ENCODE measurements around the gene KLHL3. TPM values are rescaled to one million over a fixed set of nuclear protein-coding genes. Genes with fewer than 3 reads are reported as not detected.

Gene KLHL3
- total RNA-seq, 1 experiment from 2014 or later: 16.9 TPM

DNA sequence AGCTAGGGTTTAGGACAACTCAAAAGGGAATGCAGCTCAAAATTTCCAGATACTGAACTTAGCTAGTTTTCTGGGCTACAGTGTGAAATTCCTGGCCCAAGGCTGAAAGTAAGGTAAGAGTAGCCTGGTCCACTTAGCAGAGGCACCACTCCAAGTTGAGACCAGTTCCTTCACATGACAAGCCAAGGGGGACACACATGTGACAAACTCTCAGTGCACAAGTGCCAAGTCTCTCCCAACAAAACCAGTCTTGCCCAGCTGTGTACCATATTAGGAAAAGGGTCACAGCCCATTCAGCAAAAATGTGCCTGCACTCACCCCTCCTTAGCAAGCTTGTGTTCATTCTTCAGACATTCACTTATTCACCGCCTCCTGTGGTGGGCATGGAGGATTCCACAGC lies 27.8 kb downstream of the KLHL3 start:
- intact Hi-C loops (cut with micrococcal nuclease; ENCODE audit: unreplicated experiment): no loop called here
- CTCF ChIA-PET: no interaction called here
- TF ChIP-seq, protein P1, sequence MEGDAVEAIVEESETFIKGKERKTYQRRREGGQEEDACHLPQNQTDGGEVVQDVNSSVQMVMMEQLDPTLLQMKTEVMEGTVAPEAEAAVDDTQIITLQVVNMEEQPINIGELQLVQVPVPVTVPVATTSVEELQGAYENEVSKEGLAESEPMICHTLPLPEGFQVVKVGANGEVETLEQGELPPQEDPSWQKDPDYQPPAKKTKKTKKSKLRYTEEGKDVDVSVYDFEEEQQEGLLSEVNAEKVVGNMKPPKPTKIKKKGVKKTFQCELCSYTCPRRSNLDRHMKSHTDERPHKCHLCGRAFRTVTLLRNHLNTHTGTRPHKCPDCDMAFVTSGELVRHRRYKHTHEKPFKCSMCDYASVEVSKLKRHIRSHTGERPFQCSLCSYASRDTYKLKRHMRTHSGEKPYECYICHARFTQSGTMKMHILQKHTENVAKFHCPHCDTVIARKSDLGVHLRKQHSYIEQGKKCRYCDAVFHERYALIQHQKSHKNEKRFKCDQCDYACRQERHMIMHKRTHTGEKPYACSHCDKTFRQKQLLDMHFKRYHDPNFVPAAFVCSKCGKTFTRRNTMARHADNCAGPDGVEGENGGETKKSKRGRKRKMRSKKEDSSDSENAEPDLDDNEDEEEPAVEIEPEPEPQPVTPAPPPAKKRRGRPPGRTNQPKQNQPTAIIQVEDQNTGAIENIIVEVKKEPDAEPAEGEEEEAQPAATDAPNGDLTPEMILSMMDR (IDR thresholded peaks at IDR 0.05; ENCODE audit: unreplicated experiment): no peak
- no peaks in the 10 kb centered on the region for H3K36me3 Mint-ChIP-seq (ENCODE audit: insufficient read depth, unreplicated experiment)
- no TSS peak for BruUV-seq (replicated peaks)
- H3K27ac Mint-ChIP-seq (ENCODE audit: unreplicated experiment): no peak overlapping the region
- H3K27me3 Mint-ChIP-seq (ENCODE audit: unreplicated experiment): no peaks in the 10 kb centered on the region
- DNase-seq: no peak
- H3K9me3 Mint-ChIP-seq (ENCODE audit: low read depth, unreplicated experiment): peaks cover 3% of the 10 kb centered on the region
- H3K4me3 Mint-ChIP-seq (ENCODE audit: low read depth, unreplicated experiment): no peak overlapping the region
- peaks cover 9% of the 10 kb centered on the region for H3K4me1 Mint-ChIP-seq (ENCODE audit: low read depth, unreplicated experiment)

DNA sequence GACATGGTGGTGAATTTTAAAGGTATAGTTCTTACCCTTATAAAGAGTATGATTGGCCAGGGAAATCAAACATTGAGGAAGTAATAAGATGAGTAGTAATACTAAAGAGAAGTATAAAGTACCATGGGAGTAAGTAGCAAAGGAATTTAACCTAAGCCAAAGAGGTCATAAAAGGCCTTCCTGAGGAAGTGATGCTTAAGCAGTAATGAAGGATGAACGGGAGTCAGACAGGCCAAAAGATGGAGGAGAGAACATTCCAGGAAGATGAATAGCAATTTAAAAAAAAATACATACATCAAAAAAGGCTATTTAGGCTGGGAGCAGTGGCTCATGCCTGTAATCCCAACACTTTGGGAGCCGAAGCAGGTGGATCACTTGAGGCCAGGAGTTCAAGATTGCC lies 29.0 kb downstream of the KLHL3 start:
- Mint-ChIP-seq H3K4me1 (ENCODE audit: low read depth, unreplicated experiment) (peaks cover 9% of the 10 kb centered on the region), H3K27ac (ENCODE audit: unreplicated experiment) (no peak overlapping the region), H3K4me3 (ENCODE audit: low read depth, unreplicated experiment) (no peak overlapping the region), H3K36me3 (ENCODE audit: insufficient read depth, unreplicated experiment) (no peaks in the 10 kb centered on the region), H3K27me3 (ENCODE audit: unreplicated experiment) (no peaks in the 10 kb centered on the region), H3K9me3 (ENCODE audit: low read depth, unreplicated experiment) (no peaks in the 10 kb centered on the region)
- TSS peak; percentile 9 for BruUV-seq (replicated peaks)
- intact Hi-C loops (cut with micrococcal nuclease; ENCODE audit: unreplicated experiment): no loop called here
- CTCF ChIA-PET: no interaction called here
- TF ChIP-seq, protein P1 (IDR thresholded peaks at IDR 0.05; ENCODE audit: unreplicated experiment): no peak
- DNase-seq: no peak

GRCh38 chr5:137705106-137705505 lies 30.8 kb downstream of the KLHL3 start:
- no TSS peak for BruUV-seq (replicated peaks)
- H3K27me3 Mint-ChIP-seq (ENCODE audit: unreplicated experiment): no peaks in the 10 kb centered on the region
- H3K27ac Mint-ChIP-seq (ENCODE audit: unreplicated experiment): no peak overlapping the region
- intact Hi-C loops (cut with micrococcal nuclease; ENCODE audit: unreplicated experiment): no loop called here
- H3K9me3 Mint-ChIP-seq (ENCODE audit: low read depth, unreplicated experiment): no peaks in the 10 kb centered on the region
- H3K4me3 Mint-ChIP-seq (ENCODE audit: low read depth, unreplicated experiment): no peak overlapping the region
- no peak for DNase-seq
- TF ChIP-seq, protein P1 (IDR thresholded peaks at IDR 0.05; ENCODE audit: unreplicated experiment): no peak
- CTCF ChIA-PET: no interaction called here
- H3K36me3 Mint-ChIP-seq (ENCODE audit: insufficient read depth, unreplicated experiment): no peaks in the 10 kb centered on the region
- H3K4me1 Mint-ChIP-seq (ENCODE audit: low read depth, unreplicated experiment): no peaks in the 10 kb centered on the region

DNA sequence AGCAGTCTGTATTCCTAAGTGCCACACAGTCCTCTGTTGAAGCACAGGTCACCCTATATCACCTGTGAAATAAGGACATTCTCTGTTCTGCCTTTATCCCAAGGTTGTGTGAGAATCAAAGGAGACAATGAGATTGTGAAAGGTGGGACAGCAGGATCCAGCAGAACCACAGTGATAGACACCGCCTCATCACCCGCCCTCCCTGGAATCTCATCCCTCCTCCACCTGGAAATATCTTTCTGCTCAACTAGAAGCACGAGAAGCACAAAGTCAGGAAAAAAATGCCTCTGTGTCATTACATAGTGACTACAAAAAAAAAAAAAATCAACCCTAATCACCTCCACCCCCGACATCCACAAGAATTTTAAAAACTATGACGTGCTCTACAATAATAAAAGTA lies 32.3 kb downstream of the KLHL3 start:
- no peak overlapping the region for H3K27ac Mint-ChIP-seq (ENCODE audit: unreplicated experiment)
- BruUV-seq (replicated peaks): no TSS peak
- no peaks in the 10 kb centered on the region for H3K27me3 Mint-ChIP-seq (ENCODE audit: unreplicated experiment)
- TF ChIP-seq, protein P1 (IDR thresholded peaks at IDR 0.05; ENCODE audit: unreplicated experiment): no peak
- DNase-seq: no peak
- intact Hi-C loops (cut with micrococcal nuclease; ENCODE audit: unreplicated experiment): no loop called here
- no peaks in the 10 kb centered on the region for H3K36me3 Mint-ChIP-seq (ENCODE audit: insufficient read depth, unreplicated experiment)
- CTCF ChIA-PET: no interaction called here
- H3K4me3 Mint-ChIP-seq (ENCODE audit: low read depth, unreplicated experiment): no peak overlapping the region
- H3K9me3 Mint-ChIP-seq (ENCODE audit: low read depth, unreplicated experiment): no peaks in the 10 kb centered on the region
- no peaks in the 10 kb centered on the region for H3K4me1 Mint-ChIP-seq (ENCODE audit: low read depth, unreplicated experiment)
